Breast epithelium (tissue), 4 donors: ENCODE data around the gene PKD1L1. TPM values are rescaled to one million over a fixed set of nuclear protein-coding genes. Genes with fewer than 3 reads are reported as not detected.

Experiments used
- DNase-seq, 2 donors: peaks; one replicate each; pipeline ENCODE4 v3.0.0-alpha.2; 2019; ENCODE audit warnings: low spot score in 2 of 2
- H3K27ac ChIP-seq, 2 donors: fragments of 200-600 bp; sonication (generic) in 1 of 2; one replicate each; pipeline ENCODE4 v1.5.1; 2016 to 2019; ENCODE audit warnings: mild to moderate bottlenecking in 1 of 2
- H3K27me3 ChIP-seq, 2 donors: fragments of 200-600 bp; sonication (generic) in 1 of 2; one replicate each; pipeline versions ENCODE4 v1.5.1 to v1.6.0; 2017 to 2019; ENCODE audit warnings: control low read depth in 1 of 2, mild to moderate bottlenecking in 1 of 2
- H3K36me3 ChIP-seq: fragments of 200-600 bp; one replicate; pipeline ENCODE4 v1.5.1; 2019
- H3K4me1 ChIP-seq, 2 donors: fragments of 200-600 bp; sonication (generic); one replicate each; pipeline ENCODE4 v1.5.1; 2016 to 2019; ENCODE audit warnings: control low read depth in 1 of 2
- H3K4me3 ChIP-seq, 3 donors: fragments of 200-600 bp; sonication (generic); 1 replicate in 2 of 3; 2 replicates in 1 of 3; pipeline ENCODE4 v1.5.1; 2016 to 2019; ENCODE audit warnings: mild to moderate bottlenecking in 3 of 3, moderate library complexity in 2 of 3
- H3K9me3 ChIP-seq, 2 donors: fragments of 200-600 bp; sonication (generic) in 1 of 2; one replicate each; pipeline ENCODE4 v1.5.1; 2016 to 2019; ENCODE audit warnings: control low read depth in 1 of 2
- CTCF ChIP-seq, 3 donors: fragments of 450-650 bp; IDR thresholded peaks; one replicate each; pipeline ENCODE4 v1.5.1; 2016 to 2017; ENCODE audit warnings: antibody characterized with exemption in 3 of 3, mild to moderate bottlenecking in 3 of 3, moderate library complexity in 3 of 3
- POLR2A ChIP-seq: fragments of 450-650 bp; IDR thresholded peaks from one replicate; pipeline ENCODE4 v1.6.1; 2016; ENCODE audit warnings: antibody characterized with exemption, mild to moderate bottlenecking, moderate library complexity
- POLR2AphosphoS5 ChIP-seq, 3 donors: sonication (generic); formaldehyde crosslinking; IDR thresholded peaks; one replicate each; pipeline ENCODE4 v1.6.1; 2017; ENCODE audit warnings: antibody characterized with exemption in 3 of 3
- intact Hi-C: fragments of 100-400 bp; cut with DNase I; formaldehyde crosslinking; loops from one replicate; pipeline ENCODE4 v1.15.1; 2023; ENCODE audit warnings: low total_unique reads
- total RNA-seq, 3 donors: library from RNA; depleted of rRNA; stranded (reverse); fragments of >200 nt; gene quantifications; one replicate each; pipeline ENCODE4 v1.1.0, GENCODE V29; 2016

PKD1L1 gene
- total RNA-seq, 3 donors from 2014 or later, result 0.32 to 0.44 (median 0.33) TPM

- intact Hi-C loops, result no loop called here
- Histone ChIP-seq H3K9me3 (no peaks in the 10 kb centered on the region), H3K27ac (no peak overlapping the region), H3K36me3 (no peaks in the 10 kb centered on the region), H3K4me3 (no peak overlapping the region), H3K4me1 (no peaks in the 10 kb centered on the region), H3K27me3 (no peaks in the 10 kb centered on the region)
- TF ChIP-seq POLR2AphosphoS5 (IDR thresholded peaks at IDR 0.05), result no peak
- no peak for TF ChIP-seq POLR2A
- TF ChIP-seq CTCF (IDR thresholded peaks at IDR 0.05), result no peak
- DNase-seq, result no peak
These were observed 67.0 kb downstream of the PKD1L1 start for GRCh38 chr7:47881256-47881655.

GRCh38 chr7:47878662-47879061 is 69.6 kb downstream of the PKD1L1 start:
- Histone ChIP-seq H3K27me3 (no peaks in the 10 kb centered on the region), H3K4me3 (no peak overlapping the region), H3K4me1 (no peaks in the 10 kb centered on the region), H3K9me3 (no peaks in the 10 kb centered on the region), H3K36me3 (no peaks in the 10 kb centered on the region), H3K27ac (no peak overlapping the region)
- DNase-seq, result no peak
- TF ChIP-seq CTCF (IDR thresholded peaks at IDR 0.05), result no peak
- TF ChIP-seq POLR2AphosphoS5 (IDR thresholded peaks at IDR 0.05), result no peak
- no peak for TF ChIP-seq POLR2A
- intact Hi-C loops, result no loop called here

GRCh38 chr7:47877336-47877735 is 70.9 kb downstream of the PKD1L1 start:
- H3K27me3 ChIP-seq, result no peaks in the 10 kb centered on the region
- H3K27ac ChIP-seq, result no peak overlapping the region
- TF ChIP-seq POLR2AphosphoS5 (IDR thresholded peaks at IDR 0.05) (no peak), CTCF (IDR thresholded peaks at IDR 0.05) (no peak), POLR2A (no peak)
- H3K36me3 ChIP-seq, result no peaks in the 10 kb centered on the region
- H3K4me3 ChIP-seq, result no peak overlapping the region
- no peak for DNase-seq
- intact Hi-C loops, result no loop called here
- no peaks in the 10 kb centered on the region for H3K4me1 ChIP-seq
- H3K9me3 ChIP-seq, result no peaks in the 10 kb centered on the region

GRCh38 chr7:47875998-47876744 is 72.1 kb downstream of the PKD1L1 start:
- Histone ChIP-seq H3K9me3 (no peaks in the 10 kb centered on the region), H3K4me3 (no peak overlapping the region), H3K36me3 (no peaks in the 10 kb centered on the region), H3K4me1 (no peaks in the 10 kb centered on the region), H3K27ac (no peak overlapping the region), H3K27me3 (no peaks in the 10 kb centered on the region)
- TF ChIP-seq CTCF (IDR thresholded peaks at IDR 0.05) (no peak), POLR2AphosphoS5 (IDR thresholded peaks at IDR 0.05) (no peak)
- intact Hi-C loops, result no loop called here
- DNase-seq, result no peak

GRCh38 chr7:47875406-47875805 is 72.9 kb downstream of the PKD1L1 start:
- Histone ChIP-seq H3K4me1 (no peaks in the 10 kb centered on the region), H3K4me3 (no peak overlapping the region), H3K27me3 (no peaks in the 10 kb centered on the region), H3K27ac (no peak overlapping the region), H3K36me3 (no peaks in the 10 kb centered on the region), H3K9me3 (no peaks in the 10 kb centered on the region)
- intact Hi-C loops, result no loop called here
- DNase-seq, result no peak
- TF ChIP-seq CTCF (IDR thresholded peaks at IDR 0.05), result no peak
- no peak for TF ChIP-seq POLR2AphosphoS5 (IDR thresholded peaks at IDR 0.05)
- TF ChIP-seq POLR2A, result no peak
